SK-N-MC (cell line): ENCODE data around the gene DAP3.
"Not testable (repeated sequence)": the region's sequence is repeated elsewhere in the genome, so short reads cannot be mapped to it uniquely, and the experiment has no call there.

Source experiments
- DNase-seq: peaks from one replicate; pipeline ENCODE4 v3.0.0-alpha.2; 2011; ENCODE audit warnings: low read depth, low spot score
- H3K27ac ChIP-seq: fragments of 200-600 bp; sonication (generic); 2 replicates; pipeline ENCODE4 v1.5.1; 2016; ENCODE audit warnings: mixed run types
- H3K36me3 ChIP-seq: fragments of 200-600 bp; sonication (generic); 2 replicates; pipeline ENCODE4 v1.6.1; 2017; ENCODE audit warnings: antibody characterized with exemption, low read length, mixed read lengths; ENCODE audit not compliant: insufficient read depth
- H3K4me3 ChIP-seq: fragments of 200-600 bp; sonication (generic); 2 replicates; pipeline ENCODE4 v1.5.1; 2016
- H3K9ac ChIP-seq: fragments of 200-600 bp; sonication (generic); 2 replicates; pipeline ENCODE4 v1.8.0; 2017; ENCODE audit warnings: mixed run types, mixed read lengths; ENCODE audit not compliant: insufficient read length
- H3K9me3 ChIP-seq: fragments of 200-600 bp; sonication (generic); 2 replicates; pipeline ENCODE4 v1.6.1; 2017; ENCODE audit warnings: low read depth, mild to moderate bottlenecking, antibody characterized with exemption, low read length, moderate library complexity, mixed read lengths
- EZH2 ChIP-seq: fragments of 200-600 bp; sonication (generic); IDR thresholded peaks from one replicate; pipeline ENCODE4 v1.6.1; 2017; ENCODE audit warnings: antibody characterized with exemption
- FOXP2 ChIP-seq: optimal IDR thresholded peaks from 2 replicates; pipeline ENCODE3; 2011; ENCODE audit warnings: mild to moderate bottlenecking, moderate library complexity; ENCODE audit not compliant: insufficient read depth; ENCODE audit errors: extremely low read length, control extremely low read depth
- POLR2AphosphoS5 ChIP-seq: IDR thresholded peaks from 2 replicates; pipeline ENCODE4 v1.6.1; 2012; ENCODE audit warnings: mild to moderate bottlenecking, low read depth, low read length, borderline replicate concordance

DAP3 gene

GRCh38 chr1:155725142-155725541 lies 36.3 kb downstream of the DAP3 start:
- no peak for TF ChIP-seq FOXP2
- no peak for TF ChIP-seq EZH2
- TF ChIP-seq POLR2AphosphoS5 = no peak

GRCh38 chr1:155729031-155729898 lies 40.4 kb downstream of the DAP3 start:
- H3K9ac ChIP-seq = no peak overlapping the region
- no peak overlapping the region for H3K4me3 ChIP-seq
- H3K9me3 ChIP-seq = no peaks in the 10 kb centered on the region
- H3K27ac ChIP-seq = 0 out of 2 replicates have a peak overlapping the region, but pooled peaks have one; percentile 12
- H3K36me3 ChIP-seq = peaks cover 62% of the 10 kb centered on the region
- no peak for TF ChIP-seq POLR2AphosphoS5
- no peak for TF ChIP-seq FOXP2
- no peak for TF ChIP-seq EZH2
- peak; percentile 10 for DNase-seq

More at GRCh38 chr1:155725142-155725541, 36.3 kb downstream of the DAP3 start:
- H3K4me3 ChIP-seq = no peak overlapping the region
- no peak overlapping the region for H3K9ac ChIP-seq
- DNase-seq = no peak
- H3K36me3 ChIP-seq = peaks cover 41% of the 10 kb centered on the region
- H3K9me3 ChIP-seq = no peaks in the 10 kb centered on the region
- no peak overlapping the region for H3K27ac ChIP-seq

GRCh38 chr1:155740995-155741394 lies 52.1 kb downstream of the DAP3 start:
- Histone ChIP-seq H3K36me3 (peaks cover 26% of the 10 kb centered on the region), H3K9me3 (no peaks in the 10 kb centered on the region), H3K27ac (no peak overlapping the region), H3K9ac (no peak overlapping the region), H3K4me3 (no peak overlapping the region)
- no peak for TF ChIP-seq EZH2
- no peak for TF ChIP-seq FOXP2
- TF ChIP-seq POLR2AphosphoS5 = no peak
- no peak for DNase-seq

GRCh38 chr1:155741908-155742307 lies 53.0 kb downstream of the DAP3 start:
- Histone ChIP-seq H3K36me3 (peaks cover 17% of the 10 kb centered on the region), H3K27ac (no peak overlapping the region), H3K4me3 (no peak overlapping the region), H3K9ac (no peak overlapping the region), H3K9me3 (no peaks in the 10 kb centered on the region)
- no peak for TF ChIP-seq EZH2
- TF ChIP-seq POLR2AphosphoS5 = no peak
- TF ChIP-seq FOXP2 = no peak
- DNase-seq = no peak

DNA sequence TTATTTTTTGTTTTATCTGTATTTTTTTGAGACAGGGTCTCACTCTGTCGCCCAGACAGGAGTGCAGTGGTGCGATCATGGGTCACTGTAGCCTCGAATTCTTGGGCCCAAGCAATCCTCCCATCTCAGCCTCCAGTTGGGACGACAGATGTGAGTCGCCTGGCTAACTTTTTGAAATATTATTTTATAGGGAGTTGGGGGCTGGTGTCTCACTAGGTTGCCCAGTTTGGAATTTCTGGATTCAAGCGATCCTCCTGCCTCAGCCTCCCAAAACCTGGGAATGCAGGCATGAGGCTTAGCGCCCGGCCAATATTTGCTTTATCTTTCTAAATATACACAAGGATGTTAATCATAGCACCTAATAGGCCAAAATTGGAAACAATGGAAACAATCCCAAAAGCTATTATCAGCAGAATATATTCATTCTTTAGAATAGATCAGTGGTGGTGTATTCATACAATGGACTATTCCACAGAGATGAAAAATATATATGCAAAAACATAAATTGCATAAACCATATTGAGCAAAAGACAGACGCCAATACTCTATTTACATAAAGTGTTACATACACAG lies 55.9 kb downstream of the DAP3 start:
- no peak for DNase-seq
- Histone ChIP-seq H3K9me3 (no peaks in the 10 kb centered on the region), H3K9ac (peak overlapping the region; percentile 87), H3K27ac (peak overlapping the region; percentile 73), H3K4me3 (peak overlapping the region; percentile 82), H3K36me3 (no peaks in the 10 kb centered on the region; the same call in 1 of the 2 replicates)
- TF ChIP-seq EZH2 (no peak), POLR2AphosphoS5 (no peak), FOXP2 (no peak)

- Histone ChIP-seq H3K4me3 (peak overlapping the region; percentile 82), H3K27ac (peak overlapping the region; percentile 73), H3K9ac (peak overlapping the region; percentile 87)
- peak; percentile 95 for DNase-seq
- not testable (repeated sequence) for H3K36me3 ChIP-seq, H3K9me3 ChIP-seq
- peak; percentile 82 for TF ChIP-seq POLR2AphosphoS5
Measured at GRCh38 chr1:155745284-155746228, 56.7 kb downstream of the DAP3 start.

DNA sequence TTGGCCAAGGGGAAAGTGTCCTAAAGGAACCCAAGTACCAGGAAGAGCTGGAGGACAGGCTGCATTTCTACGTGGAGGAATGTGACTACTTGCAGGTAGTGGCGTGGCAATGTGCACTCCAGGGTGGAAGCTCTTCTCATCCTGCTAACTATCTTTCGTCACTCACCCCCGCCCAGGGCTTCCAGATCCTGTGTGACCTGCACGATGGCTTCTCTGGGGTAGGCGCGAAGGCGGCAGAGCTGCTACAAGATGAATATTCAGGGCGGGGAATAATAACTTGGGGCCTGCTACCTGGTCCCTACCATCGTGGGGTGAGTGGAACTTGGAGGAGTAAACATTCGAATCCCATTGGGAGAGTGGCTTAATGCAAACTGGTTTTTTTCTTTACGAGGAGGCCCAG lies 58.7 kb downstream of the DAP3 start:
- H3K4me3 ChIP-seq, DNase-seq, H3K9me3 ChIP-seq, H3K36me3 ChIP-seq, H3K9ac ChIP-seq, H3K27ac ChIP-seq: not testable (repeated sequence)

DNA sequence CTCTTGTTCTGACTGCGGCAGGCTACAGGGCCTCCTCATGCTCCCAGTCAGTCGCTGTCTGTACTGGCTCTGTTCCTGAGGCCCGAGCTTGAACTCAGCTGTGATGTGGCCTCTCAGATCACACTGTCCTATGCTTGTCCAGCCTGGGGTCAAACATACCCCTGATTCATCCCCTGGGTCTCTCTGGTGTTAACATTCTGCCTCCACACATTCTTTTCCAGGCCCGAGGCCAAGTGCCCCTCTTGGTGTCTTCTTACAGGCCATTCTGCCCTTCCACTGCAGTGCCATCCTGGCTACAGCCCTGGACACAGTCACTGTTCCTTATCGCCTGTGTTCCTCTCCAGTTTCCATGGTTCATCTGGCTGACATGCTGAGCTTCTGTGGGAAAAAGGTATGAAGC lies 59.2 kb downstream of the DAP3 start:
- H3K4me3 ChIP-seq, H3K27ac ChIP-seq, H3K36me3 ChIP-seq, DNase-seq, H3K9ac ChIP-seq, H3K9me3 ChIP-seq: not testable (repeated sequence)

- H3K4me3 ChIP-seq, H3K9me3 ChIP-seq, H3K9ac ChIP-seq, DNase-seq, H3K27ac ChIP-seq: not testable (repeated sequence)
- peaks cover 57% of the 10 kb centered on the region for H3K36me3 ChIP-seq
Measured at GRCh38 chr1:155759017-155759416, 70.1 kb downstream of the DAP3 start.
